PC-3 (cell line): ENCODE data around the gene MRPL21. TPM values are rescaled to one million over a fixed set of nuclear protein-coding genes. Genes with fewer than 3 reads are reported as not detected.

Experiments used
- ATAC-seq: fragments of 200-7000 bp; cut with Tn5 transposase; 2 replicates; pipeline ENCODE4 v1.9.1; 2020; ENCODE audit warnings: mild to moderate bottlenecking, moderate library complexity
- BruUV-seq: library from RNA; stranded (reverse); fragments of 400-500 nt; replicated peaks from 2 replicates; lab custom pipeline; 2021; lab: Mats Ljungman, UMichigan
- CTCF ChIA-PET: fragments of 300-600 bp; sonication (Branson Sonifier 250); formaldehyde crosslinking; loops from one replicate; lab custom pipeline; 2022; ENCODE audit warnings: antibody characterized with exemption; lab: Charles Lee
- POLR2A ChIA-PET: fragments of 300-600 bp; sonication (Branson Sonifier 250); formaldehyde crosslinking; loops from one replicate; lab custom pipeline; 2022; ENCODE audit warnings: antibody characterized with exemption; ENCODE audit not compliant: unreplicated experiment; lab: Charles Lee
- DNase-seq: peaks from one replicate; pipeline ENCODE4 v3.0.0-alpha.2; 2015
- H2AFZ ChIP-seq: fragments of 300-600 bp; sonication (generic); 2 replicates; pipeline ENCODE4 v1.6.0; 2016; ENCODE audit warnings: antibody characterized with exemption, low read length
- H3F3A ChIP-seq: fragments of 300-600 bp; sonication (generic); one replicate; pipeline ENCODE4 v1.6.0; 2017; ENCODE audit warnings: antibody characterized with exemption, low read length, control low read depth, mild to moderate bottlenecking; ENCODE audit not compliant: unreplicated experiment
- H3K27ac ChIP-seq: fragments of 300-600 bp; sonication (generic); 2 replicates; pipeline ENCODE4 v1.5.1; 2016; ENCODE audit warnings: mild to moderate bottlenecking, low read length
- H3K27me3 ChIP-seq: fragments of 300-600 bp; sonication (generic); 2 replicates; pipeline ENCODE4 v1.6.1; 2016; ENCODE audit warnings: low read length, mixed read lengths
- H3K36me3 ChIP-seq: fragments of 300-600 bp; sonication (generic); 2 replicates; pipeline ENCODE4 v1.6.1; 2016; ENCODE audit warnings: low read depth, mixed run types, low read length, mixed read lengths
- H3K4me1 ChIP-seq: fragments of 300-600 bp; sonication (generic); 2 replicates; pipeline ENCODE4 v1.5.1; 2016; ENCODE audit warnings: low read length; ENCODE audit not compliant: insufficient read depth
- H3K4me2 ChIP-seq: fragments of 300-600 bp; sonication (generic); 2 replicates; pipeline ENCODE4 v1.6.0; 2016; ENCODE audit warnings: low read length
- H3K4me3 ChIP-seq: fragments of 300-600 bp; sonication (generic); 2 replicates; pipeline ENCODE4 v1.5.1; 2016; ENCODE audit warnings: mild to moderate bottlenecking, low read length, mixed read lengths
- H3K79me2 ChIP-seq: fragments of 300-600 bp; sonication (generic); 2 replicates; pipeline ENCODE4 v1.6.1; 2017; ENCODE audit warnings: low read length, mixed read lengths
- H3K9ac ChIP-seq: fragments of 300-600 bp; sonication (generic); 2 replicates; pipeline ENCODE4 v1.6.0; 2016; ENCODE audit warnings: mild to moderate bottlenecking, low read length
- H3K9me2 ChIP-seq: fragments of 300-600 bp; sonication (generic); replicated peaks from 2 replicates; pipeline ENCODE4 v1.6.1; 2016; ENCODE audit warnings: mixed run types, low read length, mixed read lengths
- H3K9me3 ChIP-seq: fragments of 300-600 bp; sonication (generic); 2 replicates; pipeline ENCODE4 v1.6.1; 2016; ENCODE audit warnings: low read length, mixed read lengths
- H4K20me1 ChIP-seq: fragments of 300-600 bp; sonication (generic); 2 replicates; pipeline ENCODE4 v1.6.1; 2016; ENCODE audit warnings: low read length, mixed read lengths
- CTCF ChIP-seq: fragments of 300-600 bp; sonication (generic); conservative IDR thresholded peaks from 2 replicates; pipeline ENCODE4 v1.5.1; 2017; ENCODE audit warnings: antibody characterized with exemption, low read depth, mild to moderate bottlenecking, low read length
- EZH2 ChIP-seq: fragments of 300-600 bp; sonication (generic); IDR thresholded peaks from one replicate; pipeline ENCODE4 v1.6.1; 2017; ENCODE audit warnings: antibody characterized with exemption, mild to moderate bottlenecking, low read length; ENCODE audit not compliant: unreplicated experiment
- EZH2phosphoT487 ChIP-seq: fragments of 300-600 bp; sonication (generic); IDR thresholded peaks from 2 replicates; pipeline ENCODE4 v1.6.1; 2018; ENCODE audit warnings: mild to moderate bottlenecking, antibody characterized with exemption, low read length, borderline replicate concordance
- intact Hi-C: fragments of 100-400 bp; cut with micrococcal nuclease; formaldehyde crosslinking; loops from 2 replicates; pipeline ENCODE4 v1.9.0; 2023
- total RNA-seq: library from RNA; depleted of rRNA; stranded (reverse); fragments of >200 nt; gene quantifications from 2 replicates; pipeline ENCODE4 v1.2.3, GENCODE V29; 2014

The MRPL21 gene
- total RNA-seq, 1 experiment from 2014 or later, result 230 TPM

DNA sequence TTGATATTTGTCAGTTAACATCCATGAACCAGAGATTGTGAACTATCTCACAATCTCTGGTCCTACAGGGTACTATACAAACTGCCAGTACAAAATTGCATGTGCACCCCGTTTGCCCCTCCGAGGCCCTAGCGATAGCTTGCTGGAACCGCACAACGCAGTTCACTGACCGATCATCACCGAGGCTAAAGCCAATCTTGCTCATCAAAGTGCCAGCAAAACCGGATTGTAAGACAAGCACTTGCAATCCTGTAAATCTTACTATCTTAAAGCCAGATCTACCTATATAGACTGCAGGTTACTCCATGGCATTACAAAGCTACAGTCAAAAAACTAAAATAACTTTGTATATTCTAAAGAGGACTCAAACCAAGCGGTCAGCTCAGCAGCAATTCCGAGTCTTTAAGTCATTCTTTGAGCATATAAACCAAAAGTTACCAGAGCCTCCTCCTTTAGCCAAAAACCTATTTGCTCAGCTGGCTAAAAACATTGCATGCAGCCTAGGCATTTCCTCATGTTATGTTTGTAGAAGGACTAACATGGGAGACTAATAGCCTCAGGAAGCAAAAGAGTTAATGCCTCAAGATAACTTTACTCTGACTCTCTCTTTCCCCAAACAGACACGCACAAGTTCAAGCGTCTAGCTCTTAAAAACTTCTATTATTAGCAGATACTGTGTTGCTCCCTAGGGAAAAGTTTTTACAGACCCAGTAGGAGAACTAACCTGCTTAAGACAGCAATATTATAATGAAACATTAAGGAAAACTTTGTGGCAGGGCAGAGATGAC lies 31.2 kb downstream of the MRPL21 start:
- ATAC-seq, result peak; percentile 60
- ChIA-PET POLR2A (interaction anchor here (0.6 kb wide), 1 partner anchor 28 kb away, joined by 3 read pairs; no protein-coding TSS in a partner anchor), CTCF (no interaction called here)
- H3K9ac ChIP-seq, result no peak overlapping the region
- H3K27me3 ChIP-seq, result no peaks in the 10 kb centered on the region
- H3K9me3 ChIP-seq, result no peaks in the 10 kb centered on the region
- no TSS peak for BruUV-seq
- no peaks in the 10 kb centered on the region for H3K36me3 ChIP-seq
- DNase-seq, result peak; percentile 85
- H3K27ac ChIP-seq, result peak overlapping the region; percentile 55
- H4K20me1 ChIP-seq, result no peaks in the 10 kb centered on the region
- peaks cover 36% of the 10 kb centered on the region for H3K4me1 ChIP-seq
- H2AFZ ChIP-seq, result peak overlapping the region; percentile 9; the same call in 1 of the 2 replicates
- H3K4me3 ChIP-seq, result peak overlapping the region; percentile 34; the same call in 1 of the 2 replicates
- peak overlapping the region; percentile 70 for H3K4me2 ChIP-seq
- H3F3A ChIP-seq, result peaks cover 5% of the 10 kb centered on the region
- TF ChIP-seq EZH2 (no peak), CTCF (no peak), EZH2phosphoT487 (no peak)
- no peaks in the 10 kb centered on the region for H3K79me2 ChIP-seq
- intact Hi-C loops, result no loop called here
- H3K9me2 ChIP-seq, result no peaks in the 10 kb centered on the region

DNA sequence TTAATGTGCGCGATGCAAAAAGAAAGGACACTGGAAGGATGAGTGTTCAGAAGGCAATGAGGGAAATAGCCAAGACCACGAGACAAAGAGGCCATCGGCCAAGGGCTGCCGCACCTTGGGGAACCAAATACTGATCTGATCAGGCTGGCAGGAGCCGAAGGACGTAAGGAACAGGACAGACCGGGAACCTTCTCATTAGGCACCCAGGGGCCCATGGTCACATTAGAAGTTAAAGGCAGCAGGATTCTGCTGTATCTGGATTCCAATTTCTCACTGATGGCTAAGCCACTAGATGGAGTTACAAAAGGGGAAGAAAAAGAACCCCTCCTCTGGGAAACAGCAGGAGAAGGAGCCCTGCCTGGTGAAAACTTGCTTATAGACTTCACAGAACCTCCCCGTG lies 33.2 kb downstream of the MRPL21 start:
- Histone ChIP-seq H3K9me3 (no peaks in the 10 kb centered on the region), H4K20me1 (no peaks in the 10 kb centered on the region), H3K27me3 (no peaks in the 10 kb centered on the region), H3K9ac (peak overlapping the region; percentile 17; the same call in 1 of the 2 replicates), H3K4me1 (peaks cover 36% of the 10 kb centered on the region), H3K36me3 (no peaks in the 10 kb centered on the region), H2AFZ (peak overlapping the region; percentile 93), H3F3A (peaks cover 5% of the 10 kb centered on the region), H3K4me2 (peak overlapping the region; percentile 79), H3K4me3 (peak overlapping the region; percentile 71), H3K27ac (no peak overlapping the region), H3K79me2 (no peaks in the 10 kb centered on the region), H3K9me2 (no peaks in the 10 kb centered on the region)
- ATAC-seq (peak; percentile 40), DNase-seq (peak; percentile 33)
- CTCF ChIA-PET, result interaction anchor here (0.6 to 0.7 kb wide), 3 partner anchors 49 to 220 kb away, joined by 3 to 7 read pairs (median 4); no protein-coding TSS in a partner anchor
- no peak for TF ChIP-seq EZH2
- peak; percentile 30; the same call in 1 of the 2 replicates for TF ChIP-seq CTCF
- POLR2A ChIA-PET, result no interaction called here
- intact Hi-C loops, result no loop called here
- BruUV-seq, result no TSS peak
